IMR-90 (cell line): Measurements from ENCODE around the gene FUT8. TPM values are rescaled to one million over a fixed set of nuclear protein-coding genes. Genes with fewer than 3 reads are reported as not detected.
A peak's percentile ranks its signal among the peaks of the same experiment; 100 is the strongest.

ENCODE experiments used
- ATAC-seq: fragments of 200-7000 bp; cut with Tn5 transposase; 2 replicates; pipeline ENCODE4 v1.9.1; 2020; ENCODE audit warnings: low read depth, mild to moderate bottlenecking, moderate library complexity
- BruUV-seq: library from RNA; stranded (reverse); fragments of 400-500 nt; replicated peaks from 2 replicates; lab custom pipeline; 2021; lab: Mats Ljungman, UMichigan
- CTCF ChIA-PET: fragments of 300-600 bp; formaldehyde crosslinking; extraction: SDS; loops from one replicate; lab custom pipeline; 2021; ENCODE audit warnings: antibody characterized with exemption; lab: Yijun Ruan, JAX
- POLR2A ChIA-PET: fragments of 300-600 bp; sonication (Branson Sonifier 250); formaldehyde crosslinking; loops from one replicate; lab custom pipeline; 2022; ENCODE audit warnings: antibody characterized with exemption; ENCODE audit not compliant: unreplicated experiment; lab: Charles Lee
- DNase-seq: peaks from one replicate; pipeline ENCODE4 v3.0.0; 2013
- H2AFZ ChIP-seq: replicated peaks from 2 replicates; pipeline ENCODE3; 2013; ENCODE audit warnings: low read length, mild to moderate bottlenecking; ENCODE audit not compliant: poor library complexity
- H2AK5ac ChIP-seq: 2 replicates; pipeline ENCODE4 v1.6.1; 2013; ENCODE audit warnings: low read depth, low read length, inconsistent platforms
- H2AK9ac ChIP-seq: replicated peaks from 2 replicates; pipeline ENCODE3; 2013; ENCODE audit warnings: mild to moderate bottlenecking, low read depth, low read length, moderate library complexity; ENCODE audit not compliant: poor library complexity
- H2BK120ac ChIP-seq: 2 replicates; pipeline ENCODE4 v1.6.1; 2013; ENCODE audit warnings: low read depth, low read length, inconsistent platforms
- H2BK15ac ChIP-seq: 3 replicates; pipeline ENCODE4 v1.6.1; 2013; ENCODE audit warnings: low read depth, low read length, inconsistent platforms
- H2BK20ac ChIP-seq: 2 replicates; pipeline ENCODE4 v1.6.1; 2013; ENCODE audit warnings: low read depth, mild to moderate bottlenecking, inconsistent platforms, low read length, moderate library complexity
- H2BK5ac ChIP-seq: 2 replicates; pipeline ENCODE4 v1.6.1; 2013; ENCODE audit warnings: mild to moderate bottlenecking, low read depth, low read length, inconsistent platforms; ENCODE audit not compliant: poor library complexity, severe bottlenecking
- H3K14ac ChIP-seq: replicated peaks from 2 replicates; pipeline ENCODE4 v1.6.1; 2013; ENCODE audit warnings: low read depth, low read length, inconsistent platforms
- H3K18ac ChIP-seq: 2 replicates; pipeline ENCODE4 v1.6.1; 2013; ENCODE audit warnings: low read depth, low read length, control low read depth
- H3K23ac ChIP-seq: 2 replicates; pipeline ENCODE4 v1.6.1; 2013; ENCODE audit warnings: low read depth, low read length, inconsistent platforms
- H3K27ac ChIP-seq: 2 replicates; pipeline ENCODE4 v1.5.1; 2013; ENCODE audit warnings: mild to moderate bottlenecking, control low read depth, low read length; ENCODE audit not compliant: insufficient read depth
- H3K27me3 ChIP-seq: 2 replicates; pipeline ENCODE4 v1.6.1; 2013; ENCODE audit warnings: low read length; ENCODE audit not compliant: control insufficient read depth, insufficient read depth
- H3K36me3 ChIP-seq: 2 replicates; pipeline ENCODE4 v1.6.1; 2013; ENCODE audit warnings: low read length, mixed read lengths; ENCODE audit not compliant: control insufficient read depth, insufficient read depth
- H3K4ac ChIP-seq: 2 replicates; pipeline ENCODE4 v1.6.1; 2013; ENCODE audit warnings: low read depth, low read length, inconsistent platforms
- H3K4me1 ChIP-seq: 2 replicates; pipeline ENCODE4 v1.6.1; 2013; ENCODE audit warnings: low read length, mixed read lengths; ENCODE audit not compliant: control insufficient read depth, insufficient read depth
- H3K4me2 ChIP-seq: 2 replicates; pipeline ENCODE4 v1.6.1; 2013; ENCODE audit warnings: low read depth, mild to moderate bottlenecking, control low read depth, low read length, moderate library complexity
- H3K4me3 ChIP-seq: 2 replicates; pipeline ENCODE4 v1.5.1; 2013; ENCODE audit warnings: low read depth, mild to moderate bottlenecking, control low read depth, low read length, moderate library complexity; ENCODE audit not compliant: insufficient read depth
- H3K56ac ChIP-seq: 2 replicates; pipeline ENCODE4 v1.6.1; 2013; ENCODE audit warnings: low read length, inconsistent platforms; ENCODE audit not compliant: insufficient read depth; ENCODE audit errors: extremely low read depth
- H3K79me1 ChIP-seq, 2 experiments: 2 replicates each; pipeline ENCODE4 v1.6.1; 2013; ENCODE audit warnings: low read length in 2 of 2, inconsistent platforms in 1 of 2, low read depth in 1 of 2
- H3K9ac ChIP-seq: 2 replicates; pipeline ENCODE4 v1.6.1; 2013; ENCODE audit warnings: low read depth, low read length, control low read depth
- H3K9me1 ChIP-seq: 2 replicates; pipeline ENCODE4 v1.6.1; 2013; ENCODE audit warnings: low read length, inconsistent platforms; ENCODE audit not compliant: insufficient read depth
- H3K9me3 ChIP-seq: 2 replicates; pipeline ENCODE4 v1.6.1; 2013; ENCODE audit warnings: low read length; ENCODE audit not compliant: control insufficient read depth, insufficient read depth
- H4K20me1 ChIP-seq: 2 replicates; pipeline ENCODE4 v1.6.1; 2013; ENCODE audit warnings: low read length, inconsistent platforms; ENCODE audit not compliant: insufficient read depth
- H4K5ac ChIP-seq: 2 replicates; pipeline ENCODE4 v1.6.1; 2013; ENCODE audit warnings: mild to moderate bottlenecking, low read depth, low read length, control low read depth
- H4K8ac ChIP-seq, 2 experiments: 2 replicates each; pipeline ENCODE4 v1.6.1; 2013; ENCODE audit warnings: low read depth in 2 of 2, low read length in 2 of 2, control low read depth in 1 of 2, inconsistent platforms in 1 of 2
- H4K91ac ChIP-seq: 2 replicates; pipeline ENCODE4 v1.6.1; 2013; ENCODE audit warnings: low read depth, low read length, inconsistent platforms; ENCODE audit not compliant: insufficient read depth
- CEBPB ChIP-seq: IDR thresholded peaks from 2 replicates; pipeline ENCODE4 v1.6.1; 2012; ENCODE audit warnings: low read depth, low read length, improper control_type of control experiment
- FOS ChIP-seq: fragments of 150-350 bp; IDR thresholded peaks from 2 replicates; pipeline ENCODE4 v1.6.1; 2016; ENCODE audit warnings: low read depth, low read length
- POLR2A ChIP-seq: IDR thresholded peaks from 2 replicates; pipeline ENCODE4 v1.6.1; 2012; ENCODE audit warnings: mild to moderate bottlenecking, low read depth, low read length
- SMC3 ChIP-seq: fragments of 150-350 bp; IDR thresholded peaks from 2 replicates; pipeline ENCODE4 v1.6.1; 2016; ENCODE audit warnings: low read depth, mild to moderate bottlenecking, antibody characterized with exemption, low read length, moderate library complexity
- USF2 ChIP-seq: fragments of 150-350 bp; IDR thresholded peaks from 2 replicates; pipeline ENCODE4 v1.6.1; 2017; ENCODE audit warnings: mild to moderate bottlenecking, antibody characterized with exemption, low read length, low read depth
- whole genome bisulfite sequencing, 2 experiments: methylation state at CpG; one replicate each; pipeline versions ENCODE4 v1.1.5 to v1.1.7; 2013; ENCODE audit warnings: missing lambda C conversion rate in 2 of 2; ENCODE audit not compliant: insufficient read length in 1 of 2; ENCODE audit errors: extremely low coverage in 2 of 2; 5-methylcytosine and 5-hydroxymethylcytosine counted together
- dilution Hi-C: fragments of 300-500 bp; cut with HindIII; formaldehyde crosslinking; loops from one replicate; pipeline ENCODE4 v1.14.3; 2018; ENCODE audit warnings: low sequenced_read_pairs; ENCODE audit not compliant: unreplicated experiment
- in situ Hi-C: fragments of 300-500 bp; cut with MboI; formaldehyde crosslinking; loops from 3 replicates; pipeline ENCODE4 v1.14.3; 2019; ENCODE audit warnings: low sequenced_read_pairs, inconsistent platforms, mixed read lengths
- intact Hi-C: fragments of 100-400 bp; cut with micrococcal nuclease; formaldehyde crosslinking; loops from 2 replicates; pipeline ENCODE4 v1.10.0; 2022
- polyA plus RNA-seq, 3 experiments: library from polyadenylated mRNA; depleted of rRNA; stranded (reverse); fragments of >200 nt; gene quantifications; 2 replicates each; pipeline ENCODE4 v1.2.3, GENCODE V29; 2012; ENCODE audit warnings: low replicate concordance in 1 of 3
- total RNA-seq: library from RNA; depleted of rRNA; stranded (reverse); fragments of >200 nt; gene quantifications from 2 replicates; pipeline ENCODE4 v1.2.3, GENCODE V29; 2012

Gene FUT8
- total and polyA plus RNA-seq, 2 of the 4 experiments (the other 2 are of a cell fraction), result 15.6 to 72.9 TPM

- Histone ChIP-seq H4K91ac (no peak overlapping the region), H4K5ac (no peak overlapping the region), H3K56ac (no peak overlapping the region), H2AK5ac (no peak overlapping the region), H3K9me3 (no peaks in the 10 kb centered on the region), H3K4me1 (no peaks in the 10 kb centered on the region), H3K9ac (no peak overlapping the region), H3K36me3 (no peaks in the 10 kb centered on the region), H3K9me1 (peaks cover 7% of the 10 kb centered on the region; the same call in 1 of the 2 replicates), H4K20me1 (no peaks in the 10 kb centered on the region), H2AK9ac (no peak overlapping the region), H3K27ac (no peak overlapping the region), H3K27me3 (no peaks in the 10 kb centered on the region), H2AFZ (no peak overlapping the region), H3K18ac (no peak overlapping the region), H3K79me1 (peaks cover 0 to 8% of the 10 kb centered on the region in 2 experiments; a peak in 2 of 4 replicates), H3K23ac (no peak overlapping the region), H2BK5ac (no peak overlapping the region), H3K4me2 (no peak overlapping the region), H2BK15ac (no peak overlapping the region), H2BK120ac (no peak overlapping the region), H3K4ac (no peak overlapping the region), H3K14ac (no peak overlapping the region), H3K4me3 (no peak overlapping the region), H4K8ac (no peak overlapping the region), H2BK20ac (no peak overlapping the region)
- ChIA-PET POLR2A (no interaction called here), CTCF (interaction anchor here (0.7 kb wide), 1 partner anchor 1697 kb away, joined by 7 read pairs; no protein-coding TSS in a partner anchor)
- in situ Hi-C loops, result no loop called here
- TF ChIP-seq FOS, result no peak
- no peak for TF ChIP-seq CEBPB
- TF ChIP-seq USF2, result no peak
- no peak for TF ChIP-seq POLR2A
- TF ChIP-seq SMC3, result no peak
- DNase-seq (peak; percentile 1), ATAC-seq (no peak)
- intact Hi-C loops, result no loop called here
- dilution Hi-C loops, result no loop called here
- 100% methylated on average over 1 of the region's 7 CpGs; no CpG with 5 or more reads in 1 of the 2 experiments for WGBS, 2 experiments
- no TSS peak for BruUV-seq
Measured at GRCh38 chr14:65637780-65638179, 225.2 kb downstream of the FUT8 start.
